GM21367 (cell line): ENCODE results near the gene HOXD4.

Experiments used
- ATAC-seq: cut with Tn5 transposase; IDR thresholded peaks from one replicate; pipeline ENCODE4 v1.9.1; 2021; ENCODE audit not compliant: unreplicated experiment

The HOXD4 gene

DNA sequence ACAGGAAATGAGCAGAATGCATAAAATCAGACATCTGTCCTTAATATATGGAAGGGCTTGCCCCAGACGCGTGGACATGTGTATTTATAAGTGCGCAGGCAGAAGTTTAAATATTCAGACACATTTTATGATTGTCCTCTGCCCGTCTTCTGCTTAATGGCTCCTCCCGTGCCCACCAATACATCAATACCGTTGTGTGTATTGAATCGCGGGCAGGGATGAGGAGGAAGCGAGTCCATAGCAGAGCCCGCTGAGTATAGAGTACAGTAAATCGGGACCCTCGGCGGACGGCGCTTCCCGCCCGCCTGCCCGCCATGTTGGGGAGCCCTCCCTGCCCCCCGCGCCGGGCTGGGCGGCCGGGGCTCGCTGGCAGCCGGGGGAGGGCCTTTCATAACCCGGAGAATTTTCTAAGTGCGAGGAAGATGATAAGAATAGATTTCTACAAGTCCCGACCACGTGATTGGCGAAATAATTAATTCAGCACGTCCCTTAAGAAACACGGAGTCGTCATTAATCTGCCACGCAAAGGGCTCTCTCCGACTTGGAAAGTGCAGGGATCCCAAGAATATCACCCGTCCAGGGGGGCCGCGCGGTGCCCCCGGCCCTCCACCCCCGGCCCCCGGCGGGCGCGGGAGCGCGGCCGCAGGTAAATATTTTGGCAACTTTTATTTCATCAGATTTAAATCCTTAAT lies 5.6 kb downstream of the HOXD4 start, which contains the start of gene HOXD3:
Gene HOXD3 (plus strand): TSS at position 501 of the 692 bp plus-strand sequence. CDS start 11,808 bp downstream, outside the sequence.
- no peak for ATAC-seq

DNA sequence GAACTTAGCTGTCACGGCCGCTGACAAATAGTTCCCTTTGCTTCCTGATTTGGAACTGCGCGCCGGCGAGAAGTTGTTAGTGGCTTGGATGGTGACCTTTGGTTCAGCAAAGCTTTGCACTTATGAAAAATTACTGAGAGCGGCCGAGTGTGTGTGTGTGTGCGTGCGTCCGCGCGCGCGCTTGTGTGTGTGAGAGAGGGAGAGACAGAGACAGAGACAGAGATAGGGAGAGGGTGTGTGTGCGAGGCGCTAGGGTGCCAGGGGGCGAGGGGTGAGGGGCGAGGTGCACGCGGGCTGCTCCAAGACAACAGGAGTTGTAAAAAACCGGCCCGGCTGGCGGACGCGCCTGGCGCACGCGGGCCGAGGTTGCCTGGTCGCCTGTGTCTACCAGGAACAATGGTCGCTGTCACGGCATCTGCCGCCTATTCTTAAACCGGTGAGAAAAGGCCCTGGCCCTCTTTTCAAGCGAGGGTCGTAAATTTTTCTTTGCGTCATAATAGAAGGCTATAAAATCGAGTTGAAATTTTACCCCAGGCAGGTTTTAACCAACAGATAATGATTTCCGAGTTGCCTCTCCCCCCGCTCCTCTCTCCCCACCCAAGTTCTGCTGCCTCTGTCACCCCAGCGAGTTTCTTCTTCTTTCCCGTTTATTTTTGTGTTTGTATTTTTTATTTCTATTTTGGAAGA lies 6.3 kb downstream of the HOXD4 start:
- no peak for ATAC-seq

DNA sequence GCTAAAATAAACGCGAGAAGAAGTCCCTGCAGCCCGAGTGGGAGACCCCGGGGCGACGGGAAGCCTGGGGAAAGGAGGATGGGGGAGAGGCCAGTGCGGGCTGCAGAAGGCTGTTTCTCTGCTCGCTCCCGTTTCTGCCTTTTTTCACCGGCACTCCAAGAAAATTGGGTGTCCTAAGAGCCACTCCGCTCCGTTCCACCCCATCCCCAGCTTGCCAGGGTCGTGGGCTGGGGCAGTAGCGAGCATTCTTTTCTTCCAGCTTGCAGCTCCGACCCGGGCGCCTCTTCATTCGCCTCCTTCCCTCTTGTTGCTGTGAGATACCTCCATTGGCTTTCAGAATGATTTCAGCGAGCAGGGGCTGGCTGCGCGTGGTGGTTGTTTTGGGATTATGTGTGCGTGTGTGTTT lies 6.8 kb downstream of the HOXD4 start:
- no peak for ATAC-seq

DNA sequence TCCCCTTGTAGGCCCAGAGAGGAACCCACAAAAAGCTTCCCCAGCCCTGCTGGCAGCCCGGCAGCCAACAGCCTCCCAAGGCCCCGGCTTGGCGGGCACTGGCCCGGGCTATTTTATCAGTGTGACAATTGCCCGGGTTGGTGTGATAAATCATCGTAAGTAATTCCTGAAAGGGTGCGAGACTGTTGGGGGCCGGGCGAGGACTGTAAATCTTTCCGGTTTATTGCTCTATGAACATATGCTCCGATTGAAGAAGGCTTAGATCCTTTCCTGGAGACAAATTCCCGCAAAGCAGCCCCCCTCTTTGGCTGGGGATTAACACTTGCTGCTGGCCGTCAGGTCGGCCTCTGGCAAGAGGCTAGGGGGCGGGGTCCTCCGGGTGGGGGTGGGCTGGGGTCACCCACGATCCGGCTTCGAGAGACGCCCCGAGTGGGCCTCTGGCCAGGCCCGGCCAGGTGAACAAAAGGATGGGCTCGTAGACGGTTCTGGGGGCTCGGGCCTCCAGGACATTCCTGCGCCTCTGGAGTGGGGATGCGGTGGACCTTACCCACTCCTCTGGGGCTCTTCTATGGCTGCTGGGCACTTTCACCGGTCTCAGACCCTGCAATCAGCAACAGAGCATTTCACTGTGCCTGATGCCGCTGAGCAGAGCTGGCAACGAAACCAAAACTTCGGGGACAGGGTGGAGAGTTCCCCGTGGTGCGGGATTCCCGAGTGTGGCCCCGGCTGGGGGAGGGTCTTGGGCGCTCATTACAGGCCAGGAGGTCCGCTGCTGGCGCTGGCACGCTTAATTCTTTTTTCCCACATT lies 7.7 kb downstream of the HOXD4 start:
- no peak for ATAC-seq

DNA sequence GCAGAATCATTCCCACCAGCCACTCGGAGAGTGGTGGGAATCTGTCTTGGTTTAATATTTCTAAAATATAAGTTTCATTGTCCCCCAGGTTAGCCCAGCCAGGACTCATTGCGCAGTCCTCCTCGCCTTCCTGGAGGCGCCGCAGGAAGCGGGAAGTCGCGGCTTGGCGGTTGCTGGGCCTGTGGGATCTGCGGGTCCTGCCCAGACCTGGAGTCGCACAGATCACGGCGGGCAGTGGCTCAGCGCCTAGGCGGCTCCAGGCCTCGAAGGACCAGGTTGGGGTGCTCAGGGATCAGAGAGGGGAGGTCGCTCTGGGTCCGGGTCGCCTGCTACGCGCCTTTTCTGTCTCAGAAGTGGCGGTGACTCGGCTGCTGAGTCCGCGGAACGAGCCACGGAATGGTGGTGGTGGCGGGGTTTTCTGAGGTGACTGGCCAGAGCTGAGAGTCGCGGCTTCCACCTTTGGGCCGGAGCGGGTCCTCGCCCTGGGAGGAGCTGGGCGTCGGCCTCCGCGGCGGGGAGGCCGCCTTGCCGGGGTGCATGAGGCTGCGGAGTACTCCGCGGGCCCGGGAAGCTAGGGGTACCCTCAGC lies 8.4 kb downstream of the HOXD4 start:
- no peak for ATAC-seq

DNA sequence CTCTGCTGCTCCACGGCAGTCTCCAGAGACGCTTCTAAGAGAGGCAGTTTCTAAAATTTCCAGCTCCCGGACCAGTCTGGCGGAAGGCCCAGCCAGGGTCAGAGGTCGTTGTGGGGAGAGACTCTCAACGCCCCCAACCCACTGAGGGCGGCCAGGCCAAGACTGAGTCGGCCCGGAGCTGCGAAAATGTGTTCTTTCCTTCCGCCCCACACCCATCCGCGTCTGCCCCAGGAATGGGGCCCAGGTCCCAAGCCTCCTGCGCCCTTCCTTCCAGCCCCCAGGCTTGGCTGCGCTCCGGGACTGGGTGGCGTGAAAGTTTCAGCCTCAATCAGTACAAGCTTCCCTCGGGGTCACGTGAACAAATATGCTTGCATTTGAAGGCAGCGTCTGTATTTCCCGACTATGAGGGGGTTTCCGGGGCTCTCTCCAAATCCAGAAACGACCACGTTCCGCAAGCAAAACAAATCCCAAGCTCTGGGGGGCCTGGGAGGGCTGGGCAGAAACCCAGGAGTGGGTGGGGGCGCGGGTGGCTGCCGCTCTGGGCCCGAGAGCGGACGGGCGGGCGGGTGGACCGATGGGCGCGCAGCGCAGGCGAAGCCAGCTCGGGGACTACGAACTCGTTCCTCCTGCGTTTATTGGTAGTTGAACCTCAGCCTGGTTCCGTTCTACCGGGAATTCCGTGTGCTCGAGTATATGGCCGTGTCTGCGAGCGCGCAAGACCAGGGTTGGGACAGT lies 9.1 kb downstream of the HOXD4 start:
- no peak for ATAC-seq

DNA sequence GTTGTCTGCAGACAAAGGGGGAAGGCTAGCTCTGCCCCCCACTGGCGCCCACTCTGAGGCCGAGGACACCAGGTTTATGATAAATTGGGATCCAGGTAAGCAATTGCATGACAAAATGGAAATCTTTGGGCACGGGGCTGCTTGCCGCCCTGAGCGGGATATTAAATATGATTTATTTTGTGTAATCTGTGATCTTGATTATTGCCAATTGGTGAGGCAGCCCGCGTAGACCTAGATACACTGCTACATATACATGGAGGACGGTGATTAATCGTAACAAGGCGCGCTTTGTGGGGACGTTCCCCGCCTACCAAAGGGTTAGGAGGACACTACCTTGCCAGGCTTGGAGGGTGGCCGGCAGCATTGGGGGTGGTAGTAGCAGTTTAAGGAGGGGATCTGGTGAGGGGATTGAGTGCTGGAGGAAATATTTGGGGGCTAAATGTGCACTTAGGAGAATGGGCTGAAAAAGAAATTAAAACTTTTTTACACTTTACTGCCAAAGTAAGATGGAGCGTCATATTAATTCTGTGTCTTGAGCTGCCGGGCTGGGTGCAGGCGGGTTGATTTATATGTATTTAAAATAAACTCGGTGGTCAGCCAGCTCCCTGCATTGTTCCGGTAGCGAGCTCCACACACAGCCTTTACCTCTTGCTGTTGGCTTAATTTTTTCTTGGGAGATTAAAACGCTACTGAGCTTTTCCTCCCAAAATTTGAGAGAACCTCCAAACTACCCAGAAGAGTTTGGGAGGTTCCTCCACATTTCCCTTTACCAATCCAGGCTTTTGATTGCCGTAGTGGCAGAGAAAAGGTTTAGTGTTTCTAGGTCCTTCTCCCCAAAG lies 9.9 kb downstream of the HOXD4 start:
- no peak for ATAC-seq

DNA sequence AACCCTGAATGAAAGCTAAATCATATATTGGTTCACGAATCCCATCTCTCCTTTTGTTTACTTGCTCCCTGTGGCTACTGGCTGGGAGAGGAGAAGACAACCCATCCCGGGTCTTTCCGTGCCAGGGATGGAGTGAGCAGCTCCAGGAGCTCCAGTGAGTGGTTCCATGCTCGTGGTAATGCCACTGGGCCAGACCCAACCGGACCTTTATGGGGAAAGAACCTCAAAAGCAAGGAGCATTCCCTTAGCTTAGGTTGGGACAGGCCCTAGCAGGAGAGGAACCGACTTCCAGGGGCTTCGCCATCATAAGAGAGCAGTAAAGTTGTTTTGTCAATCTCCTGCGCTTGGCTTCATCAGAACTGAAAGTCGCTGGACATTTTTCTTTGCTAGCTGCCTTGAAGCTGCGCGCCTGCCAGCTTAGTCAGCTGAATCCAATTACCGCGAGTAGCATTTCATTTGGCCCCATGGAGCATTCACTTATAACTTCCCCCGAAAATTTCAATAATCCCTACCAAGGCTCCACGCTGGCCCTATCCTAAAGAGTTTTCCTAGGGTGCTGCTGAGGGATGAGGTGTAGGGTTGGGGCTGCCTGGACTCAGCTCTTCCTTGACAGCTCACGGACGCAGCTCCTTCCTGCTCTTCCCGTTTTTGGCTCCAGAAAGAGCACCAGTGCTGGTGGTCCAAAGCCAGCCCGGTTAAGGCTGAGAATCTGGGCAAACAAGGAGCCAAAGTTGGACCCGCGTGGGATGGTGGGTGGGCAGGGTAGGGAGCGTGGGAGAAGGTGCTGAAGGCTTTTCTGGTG lies 10.7 kb downstream of the HOXD4 start:
- no peak for ATAC-seq

DNA sequence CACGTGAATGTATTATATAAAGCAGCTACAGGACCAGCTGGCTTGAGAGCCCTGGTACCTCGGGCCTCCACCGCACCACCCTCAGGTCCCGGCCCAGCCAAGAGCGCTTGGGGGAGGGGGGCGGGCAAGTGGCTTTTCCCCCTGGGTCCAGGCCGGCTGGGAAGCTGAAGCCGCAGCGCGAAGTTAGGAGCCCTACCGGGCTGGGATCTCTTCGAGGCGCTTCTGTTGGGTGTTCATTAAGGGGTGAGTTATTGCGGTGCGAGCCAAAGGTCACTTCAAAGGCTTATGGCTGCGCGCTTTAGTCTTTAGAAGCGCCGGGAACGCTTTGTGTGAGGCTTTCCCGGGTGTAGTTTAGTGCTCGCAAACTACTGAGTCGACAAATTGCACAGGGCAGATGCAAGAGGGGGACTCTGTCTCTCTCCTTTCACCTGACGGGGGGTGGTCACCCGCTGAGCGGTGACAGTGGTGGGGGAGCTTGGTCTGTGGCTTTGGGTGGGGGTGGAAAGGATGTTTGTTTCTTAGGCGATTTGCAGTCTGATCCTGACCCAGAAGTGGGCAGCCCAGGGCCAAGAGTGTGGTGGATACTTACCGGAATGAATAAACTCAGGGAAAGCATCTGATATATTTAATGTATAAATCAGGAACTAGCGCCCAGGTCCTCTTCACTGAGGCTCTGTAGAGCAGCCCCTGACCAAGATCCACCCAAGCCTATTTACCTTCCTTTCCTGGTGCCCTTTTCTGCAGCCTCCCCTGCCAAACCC lies 11.7 kb downstream of the HOXD4 start:
- ATAC-seq, result no peak

DNA sequence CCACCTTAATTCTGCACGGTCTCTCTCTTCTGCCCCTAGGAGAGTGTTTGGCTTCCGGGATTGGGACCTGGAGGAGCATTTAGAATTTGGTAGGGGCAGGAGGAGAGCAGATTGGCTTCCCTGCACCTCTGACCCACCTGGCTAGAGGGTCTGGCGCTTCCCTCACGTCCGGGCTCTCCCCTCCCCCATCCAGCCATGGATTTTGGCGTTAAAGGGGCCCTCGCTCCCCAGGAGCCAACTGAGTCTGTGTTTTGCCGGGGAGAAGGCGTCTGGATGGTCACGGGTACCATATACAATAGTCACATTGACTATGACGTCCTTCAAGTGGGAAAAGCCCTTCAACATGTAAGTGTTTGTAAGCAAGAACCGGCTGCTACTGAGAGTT lies 12.3 kb downstream of the HOXD4 start:
- ATAC-seq, result no peak

DNA sequence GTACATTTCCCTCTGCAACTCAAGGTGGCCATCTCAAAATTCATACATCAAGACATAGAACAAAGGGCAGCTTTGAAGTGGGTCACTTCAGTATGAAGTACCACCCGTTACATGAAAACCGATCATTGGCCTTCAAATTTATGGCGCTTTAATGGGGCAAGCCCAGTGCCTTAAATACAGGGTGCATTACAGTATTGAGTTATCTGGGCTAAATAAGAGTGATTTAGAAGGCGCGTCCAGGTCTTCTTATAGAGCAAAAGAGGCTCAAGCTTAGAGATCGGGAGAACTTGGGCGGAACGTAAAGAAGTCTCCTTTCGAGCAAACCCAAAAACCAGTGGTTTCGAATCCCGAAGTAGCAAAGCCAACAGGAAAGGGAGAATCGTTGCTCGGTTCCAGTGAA lies 12.9 kb downstream of the HOXD4 start:
- no peak for ATAC-seq

DNA sequence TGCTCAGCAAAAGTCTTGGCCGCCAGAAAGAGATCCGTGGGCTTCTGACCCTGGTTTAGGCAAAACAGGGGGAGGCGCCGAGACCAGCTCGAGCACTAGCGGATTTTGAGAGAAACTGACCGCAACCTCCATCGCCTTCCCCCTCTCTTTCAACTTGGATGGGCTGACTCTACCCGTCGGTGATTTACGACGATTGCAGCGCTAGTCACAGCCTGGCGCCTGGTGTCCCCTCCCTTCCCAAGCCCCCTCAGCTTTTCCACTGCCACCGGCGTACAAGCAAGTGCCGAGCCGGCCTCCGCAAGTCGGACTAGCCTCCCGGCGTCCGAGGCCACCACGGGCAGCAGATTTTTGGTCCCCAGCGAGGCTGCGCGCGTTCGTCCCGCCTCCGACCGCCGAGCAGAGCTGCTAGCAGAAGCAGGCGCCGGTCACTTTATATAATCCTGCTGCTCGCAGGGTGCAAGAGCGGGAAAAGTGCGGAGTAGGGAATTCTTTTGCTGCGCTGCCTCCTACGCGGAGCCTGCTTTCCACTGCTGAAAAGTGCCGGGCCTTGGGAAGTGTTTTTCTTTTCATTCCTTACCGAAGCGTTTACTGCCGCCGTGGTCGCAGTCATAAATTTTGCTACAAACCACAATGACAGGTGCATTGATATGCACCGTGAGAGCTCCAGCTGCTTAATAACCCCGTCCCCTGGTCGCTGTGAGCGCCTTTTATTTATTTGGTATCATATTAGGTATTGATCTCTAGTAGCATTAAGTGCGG lies 13.4 kb downstream of the HOXD4 start:
- ATAC-seq, result no peak

DNA sequence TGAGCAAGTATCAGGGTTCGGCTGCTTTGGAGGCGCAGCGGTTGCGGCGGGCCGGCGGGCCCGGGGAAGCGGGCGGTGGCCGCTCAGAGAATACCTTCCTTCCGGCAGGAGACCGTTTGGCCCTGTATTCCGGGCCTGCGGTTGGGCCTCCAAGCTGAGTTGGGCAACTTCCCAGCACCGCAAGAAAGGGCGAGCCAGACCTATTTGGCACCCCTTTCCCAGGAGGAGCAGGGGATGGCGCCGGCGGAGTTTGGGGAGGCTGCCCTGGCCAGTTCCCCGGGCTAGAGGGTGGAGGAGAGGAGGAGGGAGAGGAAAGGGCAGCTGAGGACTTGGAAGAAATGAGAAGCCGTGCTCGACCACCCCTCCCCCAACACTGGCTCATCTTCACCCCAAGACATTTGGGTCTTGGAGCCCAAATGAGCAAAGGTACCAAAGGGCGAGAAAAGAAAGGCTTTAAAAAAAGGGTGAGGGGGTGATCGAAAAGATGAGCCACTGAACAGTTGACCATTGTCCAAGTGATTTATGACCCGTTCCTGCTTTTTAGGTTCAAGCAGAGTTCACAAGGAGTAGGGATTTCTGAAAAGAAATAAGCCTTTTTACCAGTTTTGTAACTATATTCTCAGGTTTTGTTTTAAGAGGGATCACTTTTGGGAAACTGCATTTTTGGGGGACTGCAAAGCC lies 14.2 kb downstream of the HOXD4 start:
- ATAC-seq, result no peak

DNA sequence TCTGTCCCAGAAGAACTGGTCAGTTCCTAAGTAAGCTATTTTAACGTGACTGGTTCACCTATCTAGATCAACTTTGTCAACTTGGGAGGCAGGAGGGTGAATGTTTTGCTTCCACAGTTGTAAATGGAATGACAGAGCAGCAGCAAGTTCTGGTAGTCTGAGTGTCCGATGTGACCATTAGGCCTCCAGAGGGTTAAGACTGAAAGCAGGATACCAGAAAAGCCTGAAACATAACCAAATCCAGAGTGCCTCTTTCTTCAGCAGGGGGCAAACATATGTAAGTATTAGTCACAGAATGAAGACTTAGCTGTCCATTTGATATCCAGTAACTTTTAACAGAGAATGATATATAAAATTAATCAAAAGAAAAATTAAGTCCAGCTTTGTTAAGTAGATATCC lies 14.9 kb downstream of the HOXD4 start:
- no peak for ATAC-seq

DNA sequence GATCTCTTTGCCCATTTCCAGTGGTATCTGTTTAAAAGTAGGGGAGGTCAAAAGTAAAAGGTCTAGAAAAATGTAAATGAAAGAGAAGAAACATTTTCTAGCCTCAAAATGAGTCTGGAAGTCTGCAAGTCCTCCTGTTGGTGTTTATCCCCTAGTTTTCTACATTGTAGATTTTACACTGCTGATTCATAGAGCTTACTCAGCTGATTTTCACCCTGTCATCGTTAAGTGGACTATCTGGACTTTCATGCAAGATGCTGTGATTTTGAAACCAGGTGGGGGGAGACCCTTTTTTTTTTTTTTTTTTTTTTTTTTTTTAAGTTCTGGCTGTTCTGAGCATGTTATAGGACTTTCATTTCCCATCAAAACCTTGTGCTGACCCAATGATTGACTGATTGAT lies 16.0 kb downstream of the HOXD4 start:
- ATAC-seq, result no peak

DNA sequence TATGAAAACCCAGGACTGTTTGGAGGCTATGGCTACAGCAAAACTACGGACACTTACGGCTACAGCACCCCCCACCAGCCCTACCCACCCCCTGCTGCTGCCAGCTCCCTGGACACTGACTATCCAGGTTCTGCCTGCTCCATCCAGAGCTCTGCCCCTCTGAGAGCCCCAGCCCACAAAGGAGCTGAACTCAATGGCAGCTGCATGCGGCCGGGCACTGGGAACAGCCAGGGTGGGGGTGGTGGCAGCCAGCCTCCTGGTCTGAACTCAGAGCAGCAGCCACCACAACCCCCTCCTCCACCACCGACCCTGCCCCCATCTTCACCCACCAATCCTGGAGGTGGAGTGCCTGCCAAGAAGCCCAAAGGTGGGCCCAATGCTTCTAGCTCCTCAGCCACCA lies 17.8 kb downstream of the HOXD4 start:
- ATAC-seq, result no peak

DNA sequence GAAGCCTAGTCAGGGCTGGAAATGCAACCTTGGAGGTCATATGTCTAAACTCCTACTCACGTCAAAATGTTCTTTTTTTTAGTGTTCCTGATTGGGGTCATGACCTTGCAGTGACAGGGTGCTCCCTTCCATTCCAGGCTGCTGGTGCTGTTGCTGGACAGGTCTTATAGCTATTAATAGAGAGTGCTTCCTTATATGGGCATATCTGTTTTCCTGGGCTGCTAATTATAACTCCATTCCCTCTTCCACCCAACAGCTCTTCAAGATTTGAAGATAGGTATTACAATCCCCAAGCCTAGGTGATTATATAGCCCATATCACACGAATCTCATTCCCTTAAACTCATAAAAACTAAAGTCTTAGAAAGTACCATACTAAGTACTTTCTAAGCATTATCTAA lies 18.4 kb downstream of the HOXD4 start:
- no peak for ATAC-seq
